GM23338 (cell line): ENCODE data around the gene PDE4C. TPM values are rescaled to one million over a fixed set of nuclear protein-coding genes. Genes with fewer than 3 reads are reported as not detected.

Experiments
- ATAC-seq: fragments of 200-7000 bp; cut with Tn5 transposase; 3 replicates; pipeline ENCODE4 v1.9.1; 2020
- DNase-seq: peaks from one replicate; pipeline ENCODE4 v3.0.0-alpha.2; 2015; ENCODE audit warnings: low spot score
- H2AFZ ChIP-seq: fragments of 200-600 bp; sonication (generic); 2 replicates; pipeline ENCODE4 v1.8.0; 2016; ENCODE audit warnings: antibody characterized with exemption, mild to moderate bottlenecking, moderate library complexity
- H3F3A ChIP-seq: fragments of 200-600 bp; sonication (generic); replicated peaks from 2 replicates; pipeline ENCODE4 v1.8.0; 2017; ENCODE audit warnings: antibody characterized with exemption, mixed run types, low read depth
- H3K27ac ChIP-seq: fragments of 200-600 bp; sonication (generic); 2 replicates; pipeline ENCODE4 v1.6.1; 2016; ENCODE audit warnings: low read depth
- H3K27me3 ChIP-seq: fragments of 200-600 bp; sonication (generic); 2 replicates; pipeline ENCODE4 v1.8.0; 2016; ENCODE audit warnings: mild to moderate bottlenecking, mixed run types, moderate library complexity; ENCODE audit not compliant: insufficient read depth
- H3K36me3 ChIP-seq: fragments of 200-600 bp; sonication (generic); 2 replicates; pipeline ENCODE4 v1.8.0; 2016; ENCODE audit warnings: mild to moderate bottlenecking; ENCODE audit not compliant: insufficient read depth
- H3K4me1 ChIP-seq: fragments of 200-600 bp; sonication (generic); 2 replicates; pipeline ENCODE4 v1.8.0; 2016; ENCODE audit warnings: mild to moderate bottlenecking, moderate library complexity; ENCODE audit not compliant: insufficient read depth
- H3K4me2 ChIP-seq: fragments of 200-600 bp; sonication (generic); 2 replicates; pipeline ENCODE4 v1.7.1; 2017; ENCODE audit warnings: mixed run types
- H3K4me3 ChIP-seq: fragments of 200-600 bp; sonication (generic); 2 replicates; pipeline ENCODE4 v1.6.1; 2016; ENCODE audit warnings: mixed run types
- H3K79me2 ChIP-seq: fragments of 200-600 bp; sonication (generic); replicated peaks from 2 replicates; pipeline ENCODE4 v1.8.0; 2017; ENCODE audit warnings: mild to moderate bottlenecking; ENCODE audit not compliant: insufficient read depth
- H3K9me2 ChIP-seq: fragments of 200-600 bp; sonication (generic); 2 replicates; pipeline ENCODE4 v1.8.0; 2017; ENCODE audit not compliant: insufficient read depth
- H4K20me1 ChIP-seq: fragments of 200-600 bp; sonication (generic); replicated peaks from 2 replicates; pipeline ENCODE4 v1.8.0; 2017; ENCODE audit warnings: mild to moderate bottlenecking; ENCODE audit not compliant: insufficient read depth
- H3K27ac Mint-ChIP-seq: 2 replicates; pipeline ENCODE4 v1.8.0; 2020; ENCODE audit warnings: inconsistent platforms, mild to moderate bottlenecking, moderate library complexity, mixed read lengths
- H3K27me3 Mint-ChIP-seq: 3 replicates; pipeline ENCODE4 v1.8.0; 2022; ENCODE audit warnings: low read depth, mild to moderate bottlenecking, moderate library complexity, mixed read lengths, inconsistent platforms; ENCODE audit not compliant: insufficient read depth, poor library complexity
- H3K36me3 Mint-ChIP-seq: 3 replicates; pipeline ENCODE4 v1.8.0; 2021; ENCODE audit warnings: low read depth, mild to moderate bottlenecking, inconsistent platforms, moderate library complexity, mixed read lengths
- H3K4me1 Mint-ChIP-seq: 3 replicates; pipeline ENCODE4 v1.8.0; 2020; ENCODE audit warnings: mild to moderate bottlenecking, inconsistent platforms, mixed read lengths
- H3K4me3 Mint-ChIP-seq: 3 replicates; pipeline ENCODE4 v1.8.0; 2021; ENCODE audit warnings: moderate library complexity, mild to moderate bottlenecking, inconsistent platforms, mixed read lengths
- H3K9me3 Mint-ChIP-seq: 3 replicates; pipeline ENCODE4 v1.8.0; 2020; ENCODE audit warnings: moderate library complexity, mild to moderate bottlenecking, inconsistent platforms, mixed read lengths
- CREB1 ChIP-seq: fragments of 250-450 bp; sonication (Bioruptor Pico); IDR thresholded peaks from 2 replicates; pipeline ENCODE4 v1.5.0; 2020; ENCODE audit warnings: low read depth, mild to moderate bottlenecking, moderate library complexity
- CTCF ChIP-seq, 2 experiments: fragments of 200-600 bp in 1 of 2; sonication (generic) in 1 of 2; conservative IDR thresholded peaks; 2 replicates each; pipeline versions ENCODE4 v1.5.1 to v1.6.1; 2016 to 2017; ENCODE audit warnings: antibody characterized with exemption in 2 of 2, low read depth in 2 of 2, mild to moderate bottlenecking in 2 of 2, moderate library complexity in 1 of 2
- ETS1 ChIP-seq: IDR thresholded peaks from 2 replicates; pipeline ENCODE4 v1.6.1; 2016; ENCODE audit warnings: antibody characterized with exemption
- EZH2 ChIP-seq: fragments of 200-600 bp; sonication (generic); IDR thresholded peaks from one replicate; pipeline ENCODE4 v1.8.0; 2017; ENCODE audit warnings: antibody characterized with exemption, mild to moderate bottlenecking, low read depth; ENCODE audit not compliant: unreplicated experiment
- EZH2phosphoT487 ChIP-seq: fragments of 200-600 bp; sonication (generic); IDR thresholded peaks from one replicate; pipeline ENCODE4 v1.8.1; 2018; ENCODE audit warnings: antibody characterized with exemption; ENCODE audit not compliant: unreplicated experiment
- JUNB ChIP-seq: IDR thresholded peaks from one replicate; pipeline ENCODE4 v1.6.1; 2016; ENCODE audit warnings: antibody characterized with exemption; ENCODE audit not compliant: unreplicated experiment
- NANOG ChIP-seq: IDR thresholded peaks from 2 replicates; pipeline ENCODE4 v1.6.1; 2016; ENCODE audit warnings: antibody characterized with exemption, borderline replicate concordance
- ZNF114 ChIP-seq: fragments of 250-450 bp; sonication (Bioruptor Pico); IDR thresholded peaks from 2 replicates; pipeline ENCODE4 v1.5.0; 2020; ENCODE audit warnings: mild to moderate bottlenecking, moderate library complexity
- ZNF331 ChIP-seq: fragments of 250-450 bp; sonication (Bioruptor Pico); IDR thresholded peaks from 2 replicates; pipeline ENCODE4 v1.5.0; 2020; ENCODE audit warnings: low read depth, mild to moderate bottlenecking, moderate library complexity
- polyA plus RNA-seq: library from polyadenylated mRNA; unstranded; fragments of >200 nt; fragmentation: Nextera tagmentation; extraction: Ambion mirVana; gene quantifications from 2 replicates; pipeline ENCODE4 v1.2.1, GENCODE V29; 2016
- total RNA-seq: library from RNA; depleted of rRNA; stranded (reverse); fragments of >200 nt; shearing (Covaris generic); gene quantifications from 2 replicates; pipeline ENCODE4 v1.2.3, GENCODE V29; 2014
- TF ChIP-seq, protein P1 (sequence below): fragments of 250-450 bp; sonication (Bioruptor Pico); IDR thresholded peaks from 2 replicates; pipeline ENCODE4 v1.5.0; 2020; ENCODE audit warnings: mild to moderate bottlenecking, moderate library complexity

The PDE4C gene
- total and polyA plus RNA-seq, 2 experiments from 2014 or later, result 1.6 to 3.6 TPM

DNA sequence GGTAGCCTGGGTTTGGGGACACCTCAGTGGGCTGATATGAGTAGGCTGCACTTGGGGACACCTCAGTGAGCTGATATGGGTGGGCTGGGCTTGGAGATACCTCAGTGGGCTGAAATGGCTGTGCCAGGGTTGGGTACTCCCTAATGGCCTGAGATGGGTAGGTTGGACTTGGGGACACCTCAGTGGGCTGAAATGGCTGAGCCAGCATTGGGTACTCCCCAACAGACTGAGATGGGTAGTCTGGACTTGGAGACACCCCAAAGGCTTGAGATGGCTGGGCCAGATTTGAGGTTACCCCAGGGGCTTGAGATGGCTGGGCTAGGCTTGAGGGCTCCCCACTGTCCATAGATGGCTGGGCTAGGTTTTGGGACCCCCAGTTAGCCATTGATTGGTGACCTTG lies 35.9 kb upstream of the PDE4C start:
- no peaks in the 10 kb centered on the region for H3K27me3 ChIP-seq
- TF ChIP-seq ZNF331 (CRISPR knock-in tag) (no peak), EZH2phosphoT487 (no peak), JUNB (no peak), NANOG (no peak), CTCF (conservative IDR thresholded peaks at IDR 0.05; ENCODE audit: low read depth in 2 of 2) (no peak)
- peaks cover 5% of the 10 kb centered on the region; the same call in 1 of the 3 replicates for H3K36me3 Mint-ChIP-seq
- H3K4me3 ChIP-seq, result no peak overlapping the region
- H3K4me1 Mint-ChIP-seq, result no peaks in the 10 kb centered on the region
- no peak overlapping the region for H3K27ac Mint-ChIP-seq
- H4K20me1 ChIP-seq, result no peaks in the 10 kb centered on the region
- no peak for ATAC-seq
- H3K9me3 Mint-ChIP-seq, result peaks cover 9% of the 10 kb centered on the region; the same call in 1 of the 3 replicates
- no peak overlapping the region for H3K27ac ChIP-seq
- DNase-seq, result no peak
- H3K36me3 ChIP-seq, result no peaks in the 10 kb centered on the region
- peaks cover 20% of the 10 kb centered on the region for H3K27me3 Mint-ChIP-seq
- H3K9me2 ChIP-seq, result peaks cover 6% of the 10 kb centered on the region; the same call in 1 of the 2 replicates
- no peaks in the 10 kb centered on the region for H3K4me1 ChIP-seq
- H3K4me2 ChIP-seq, result no peak overlapping the region
- H2AFZ ChIP-seq, result no peak overlapping the region
- no peaks in the 10 kb centered on the region for H3K79me2 ChIP-seq
- H3K4me3 Mint-ChIP-seq, result no peak overlapping the region
- no peaks in the 10 kb centered on the region for H3F3A ChIP-seq

DNA sequence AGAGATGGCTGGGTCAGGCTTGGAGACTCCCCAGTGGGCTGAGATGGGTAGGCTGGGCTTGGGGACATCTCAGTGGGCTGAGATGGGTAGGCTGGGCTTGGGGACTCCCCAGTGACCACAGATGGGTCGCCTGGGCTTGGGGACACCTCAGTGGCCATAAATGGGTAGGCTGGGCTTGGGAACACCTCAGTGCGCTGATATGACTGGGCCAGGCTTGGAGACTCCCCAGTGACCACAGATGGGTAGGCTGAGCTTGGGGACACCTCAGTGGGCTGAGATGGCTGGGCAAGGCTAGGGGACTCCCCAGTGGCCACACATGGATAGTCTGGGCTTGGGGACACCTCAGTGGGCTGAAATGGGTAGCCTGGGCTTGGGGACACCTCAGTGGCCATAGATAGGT lies 35.2 kb upstream of the PDE4C start:
- H3K4me1 ChIP-seq, result no peaks in the 10 kb centered on the region
- no peak overlapping the region for H3K4me3 ChIP-seq
- no peaks in the 10 kb centered on the region for H3K4me1 Mint-ChIP-seq
- DNase-seq (no peak), ATAC-seq (no peak)
- H3K9me2 ChIP-seq, result peaks cover 6% of the 10 kb centered on the region; the same call in 1 of the 2 replicates
- no peaks in the 10 kb centered on the region for H3F3A ChIP-seq
- H3K27me3 Mint-ChIP-seq, result peaks cover 18% of the 10 kb centered on the region
- no peaks in the 10 kb centered on the region for H3K36me3 ChIP-seq
- no peak overlapping the region for H3K4me2 ChIP-seq
- H2AFZ ChIP-seq, result no peak overlapping the region
- H3K36me3 Mint-ChIP-seq, result peaks cover 5% of the 10 kb centered on the region; the same call in 1 of the 3 replicates
- no peak overlapping the region for H3K27ac Mint-ChIP-seq
- no peaks in the 10 kb centered on the region for H4K20me1 ChIP-seq
- H3K27me3 ChIP-seq, result no peaks in the 10 kb centered on the region
- H3K79me2 ChIP-seq, result no peaks in the 10 kb centered on the region
- no peak overlapping the region for H3K4me3 Mint-ChIP-seq
- H3K27ac ChIP-seq, result no peak overlapping the region
- H3K9me3 Mint-ChIP-seq, result peaks cover 9% of the 10 kb centered on the region; the same call in 1 of the 3 replicates
- TF ChIP-seq, protein P1, sequence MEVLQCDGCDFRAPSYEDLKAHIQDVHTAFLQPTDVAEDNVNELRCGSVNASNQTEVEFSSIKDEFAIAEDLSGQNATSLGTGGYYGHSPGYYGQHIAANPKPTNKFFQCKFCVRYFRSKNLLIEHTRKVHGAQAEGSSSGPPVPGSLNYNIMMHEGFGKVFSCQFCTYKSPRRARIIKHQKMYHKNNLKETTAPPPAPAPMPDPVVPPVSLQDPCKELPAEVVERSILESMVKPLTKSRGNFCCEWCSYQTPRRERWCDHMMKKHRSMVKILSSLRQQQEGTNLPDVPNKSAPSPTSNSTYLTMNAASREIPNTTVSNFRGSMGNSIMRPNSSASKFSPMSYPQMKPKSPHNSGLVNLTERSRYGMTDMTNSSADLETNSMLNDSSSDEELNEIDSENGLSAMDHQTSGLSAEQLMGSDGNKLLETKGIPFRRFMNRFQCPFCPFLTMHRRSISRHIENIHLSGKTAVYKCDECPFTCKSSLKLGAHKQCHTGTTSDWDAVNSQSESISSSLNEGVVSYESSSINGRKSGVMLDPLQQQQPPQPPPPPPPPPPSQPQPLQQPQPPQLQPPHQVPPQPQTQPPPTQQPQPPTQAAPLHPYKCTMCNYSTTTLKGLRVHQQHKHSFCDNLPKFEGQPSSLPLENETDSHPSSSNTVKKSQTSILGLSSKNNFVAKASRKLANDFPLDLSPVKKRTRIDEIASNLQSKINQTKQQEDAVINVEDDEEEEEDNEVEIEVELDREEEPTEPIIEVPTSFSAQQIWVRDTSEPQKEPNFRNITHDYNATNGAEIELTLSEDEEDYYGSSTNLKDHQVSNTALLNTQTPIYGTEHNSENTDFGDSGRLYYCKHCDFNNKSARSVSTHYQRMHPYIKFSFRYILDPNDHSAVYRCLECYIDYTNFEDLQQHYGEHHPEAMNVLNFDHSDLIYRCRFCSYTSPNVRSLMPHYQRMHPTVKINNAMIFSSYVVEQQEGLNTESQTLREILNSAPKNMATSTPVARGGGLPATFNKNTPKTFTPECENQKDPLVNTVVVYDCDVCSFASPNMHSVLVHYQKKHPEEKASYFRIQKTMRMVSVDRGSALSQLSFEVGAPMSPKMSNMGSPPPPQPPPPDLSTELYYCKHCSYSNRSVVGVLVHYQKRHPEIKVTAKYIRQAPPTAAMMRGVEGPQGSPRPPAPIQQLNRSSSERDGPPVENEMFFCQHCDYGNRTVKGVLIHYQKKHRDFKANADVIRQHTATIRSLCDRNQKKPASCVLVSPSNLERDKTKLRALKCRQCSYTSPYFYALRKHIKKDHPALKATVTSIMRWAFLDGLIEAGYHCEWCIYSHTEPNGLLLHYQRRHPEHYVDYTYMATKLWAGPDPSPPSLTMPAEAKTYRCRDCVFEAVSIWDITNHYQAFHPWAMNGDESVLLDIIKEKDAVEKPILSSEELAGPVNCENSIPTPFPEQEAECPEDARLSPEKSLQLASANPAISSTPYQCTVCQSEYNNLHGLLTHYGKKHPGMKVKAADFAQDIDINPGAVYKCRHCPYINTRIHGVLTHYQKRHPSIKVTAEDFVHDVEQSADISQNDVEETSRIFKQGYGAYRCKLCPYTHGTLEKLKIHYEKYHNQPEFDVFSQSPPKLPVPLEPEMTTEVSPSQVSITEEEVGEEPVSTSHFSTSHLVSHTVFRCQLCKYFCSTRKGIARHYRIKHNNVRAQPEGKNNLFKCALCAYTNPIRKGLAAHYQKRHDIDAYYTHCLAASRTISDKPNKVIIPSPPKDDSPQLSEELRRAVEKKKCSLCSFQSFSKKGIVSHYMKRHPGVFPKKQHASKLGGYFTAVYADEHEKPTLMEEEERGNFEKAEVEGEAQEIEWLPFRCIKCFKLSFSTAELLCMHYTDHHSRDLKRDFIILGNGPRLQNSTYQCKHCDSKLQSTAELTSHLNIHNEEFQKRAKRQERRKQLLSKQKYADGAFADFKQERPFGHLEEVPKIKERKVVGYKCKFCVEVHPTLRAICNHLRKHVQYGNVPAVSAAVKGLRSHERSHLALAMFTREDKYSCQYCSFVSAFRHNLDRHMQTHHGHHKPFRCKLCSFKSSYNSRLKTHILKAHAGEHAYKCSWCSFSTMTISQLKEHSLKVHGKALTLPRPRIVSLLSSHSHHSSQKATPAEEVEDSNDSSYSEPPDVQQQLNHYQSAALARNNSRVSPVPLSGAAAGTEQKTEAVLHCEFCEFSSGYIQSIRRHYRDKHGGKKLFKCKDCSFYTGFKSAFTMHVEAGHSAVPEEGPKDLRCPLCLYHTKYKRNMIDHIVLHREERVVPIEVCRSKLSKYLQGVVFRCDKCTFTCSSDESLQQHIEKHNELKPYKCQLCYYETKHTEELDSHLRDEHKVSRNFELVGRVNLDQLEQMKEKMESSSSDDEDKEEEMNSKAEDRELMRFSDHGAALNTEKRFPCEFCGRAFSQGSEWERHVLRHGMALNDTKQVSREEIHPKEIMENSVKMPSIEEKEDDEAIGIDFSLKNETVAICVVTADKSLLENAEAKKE (CRISPR knock-in tag), result no peak
- TF ChIP-seq CREB1 (CRISPR knock-in tag) (no peak), EZH2phosphoT487 (no peak), EZH2 (no peak), CTCF (conservative IDR thresholded peaks at IDR 0.05; ENCODE audit: low read depth in 2 of 2) (no peak), ZNF331 (CRISPR knock-in tag) (no peak), NANOG (no peak), JUNB (no peak), ZNF114 (CRISPR knock-in tag) (no peak), ETS1 (no peak)
